Muscle of leg (tissue), 11 donors: ENCODE results near the gene ZNF618. TPM values are rescaled to one million over a fixed set of nuclear protein-coding genes. Genes with fewer than 3 reads are reported as not detected.

Source experiments
- DNase-seq: peaks from one replicate; pipeline ENCODE4 v3.0.0; 2013
- H3K27ac ChIP-seq: one replicate; pipeline ENCODE4 v1.5.1; 2013; ENCODE audit warnings: mild to moderate bottlenecking, low read length, control low read depth
- H3K27me3 ChIP-seq: one replicate; pipeline ENCODE4 v1.6.1; 2013; ENCODE audit warnings: low read length; ENCODE audit not compliant: control insufficient read depth, insufficient read depth
- H3K36me3 ChIP-seq: one replicate; pipeline ENCODE4 v1.6.1; 2013; ENCODE audit warnings: low read length; ENCODE audit not compliant: control insufficient read depth, insufficient read depth
- H3K4me1 ChIP-seq: one replicate; pipeline ENCODE4 v1.6.1; 2013; ENCODE audit warnings: low read length; ENCODE audit not compliant: control insufficient read depth, insufficient read depth
- H3K4me3 ChIP-seq: one replicate; pipeline ENCODE4 v1.5.1; 2013; ENCODE audit warnings: low read length, control low read depth
- H3K9me3 ChIP-seq: replicated peaks from 2 replicates; pipeline ENCODE4 v1.6.1; 2013; ENCODE audit warnings: low read depth, low read length; ENCODE audit not compliant: control insufficient read depth
- WGBS: methylation state at CpG from one replicate; pipeline ENCODE4 v1.1.5; 2013; ENCODE audit warnings: missing lambda C conversion rate; ENCODE audit not compliant: insufficient coverage; 5-methylcytosine and 5-hydroxymethylcytosine counted together
- polyA plus RNA-seq, 8 donors: library from polyadenylated mRNA; unstranded; fragments of 120-200 nt; gene quantifications; one replicate each; pipeline versions ENCODE4 v1.2.1 to v1.2.3, GENCODE V29; 2013; ENCODE audit warnings: inconsistent platforms in 1 of 8, low replicate concordance in 1 of 8; ENCODE audit not compliant: insufficient read length in 8 of 8, insufficient read depth in 1 of 8
- total RNA-seq: library from RNA; stranded (reverse); fragments of 120-200 nt; gene quantifications from one replicate; pipeline ENCODE4 v1.2.4, GENCODE V29; 2013

ZNF618 gene
- total and polyA plus RNA-seq, 9 donors: 6.4 to 21.8 (median 16.1) TPM

- Histone ChIP-seq H3K27ac (no peak overlapping the region), H3K27me3 (peaks cover 17% of the 10 kb centered on the region), H3K36me3 (no peaks in the 10 kb centered on the region), H3K4me3 (no peak overlapping the region), H3K4me1 (peaks cover 18% of the 10 kb centered on the region), H3K9me3 (no peaks in the 10 kb centered on the region)
- DNase-seq: no peak
- WGBS: 51% methylated on average over 4 of the region's 4 CpGs
These were observed 199.5 kb downstream of the ZNF618 start for GRCh38 chr9:114075602-114076001.

GRCh38 chr9:114076237-114077161, 200.4 kb downstream of the ZNF618 start:
- DNase-seq: no peak
- no peak overlapping the region for H3K4me3 ChIP-seq
- 62% methylated on average over 12 of the region's 14 CpGs for WGBS

DNA sequence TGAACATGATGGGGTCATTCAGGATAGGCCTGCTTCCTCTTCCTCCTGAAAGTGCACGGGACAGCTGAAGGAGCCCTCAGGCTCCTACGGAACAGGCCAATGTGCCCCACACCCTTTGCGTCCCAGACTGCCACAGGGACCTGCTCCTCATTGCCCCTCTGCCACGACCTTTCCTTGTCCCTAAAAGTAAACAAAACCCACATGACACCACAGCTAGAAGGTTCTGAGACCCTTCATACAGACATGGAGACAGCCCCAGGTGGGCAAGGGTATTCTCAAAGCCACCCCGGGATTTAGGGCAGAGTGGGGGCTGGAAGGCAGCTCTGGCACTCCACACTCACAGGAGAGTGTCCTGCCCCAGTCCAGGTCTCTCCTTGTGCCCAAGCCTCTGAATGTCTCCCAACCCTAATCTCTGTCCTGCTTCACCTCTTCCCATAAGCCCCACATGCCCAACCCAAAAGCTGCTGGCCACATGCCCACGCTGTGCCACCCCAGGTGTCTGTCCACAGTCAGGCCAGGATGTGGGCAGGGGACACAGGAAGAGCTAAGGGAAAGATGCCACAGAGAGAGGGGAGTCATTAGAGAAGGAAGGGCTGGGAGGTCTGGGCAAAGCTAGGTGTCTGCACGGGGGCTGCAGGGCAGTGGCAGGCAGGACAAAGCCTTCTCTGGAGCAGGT, 201.2 kb downstream of the ZNF618 start:
- H3K27ac ChIP-seq: no peak overlapping the region
- peaks cover 5% of the 10 kb centered on the region for H3K4me1 ChIP-seq
- H3K4me3 ChIP-seq: no peak overlapping the region
- no peak for DNase-seq
- no peaks in the 10 kb centered on the region for H3K36me3 ChIP-seq
- WGBS: 90% methylated on average over 2 of the region's 7 CpGs
- no peaks in the 10 kb centered on the region for H3K9me3 ChIP-seq
- H3K27me3 ChIP-seq: peaks cover 17% of the 10 kb centered on the region

More at GRCh38 chr9:114076237-114077161, 200.4 kb downstream of the ZNF618 start:
- H3K27me3 ChIP-seq: peaks cover 17% of the 10 kb centered on the region
- no peaks in the 10 kb centered on the region for H3K36me3 ChIP-seq
- no peak overlapping the region for H3K27ac ChIP-seq
- H3K4me1 ChIP-seq: peaks cover 13% of the 10 kb centered on the region
- H3K9me3 ChIP-seq: no peaks in the 10 kb centered on the region

GRCh38 chr9:114078021-114078780, 202.1 kb downstream of the ZNF618 start, which contains the start of gene AMBP:
Gene AMBP, minus strand, starts transcription at chr9:114078300. Its CDS starts 91 bp downstream, at chr9:114078209.
- Histone ChIP-seq H3K27ac (no peak within 1 kb of the TSS), H3K36me3 (no peaks in the 10 kb centered on the region), H3K4me1 (peaks cover 2% of the 10 kb centered on the region), H3K27me3 (peaks cover 17% of the 10 kb centered on the region), H3K4me3 (no peak within 1 kb of the TSS), H3K9me3 (no peaks in the 10 kb centered on the region)
- DNase-seq: no peak
- 60% methylated on average over 16 of the region's 16 CpGs for WGBS

- Histone ChIP-seq H3K4me3 (no peak overlapping the region), H3K9me3 (no peaks in the 10 kb centered on the region), H3K27ac (no peak overlapping the region), H3K27me3 (peaks cover 17% of the 10 kb centered on the region), H3K36me3 (no peaks in the 10 kb centered on the region), H3K4me1 (peaks cover 6% of the 10 kb centered on the region)
- DNase-seq: no peak
- WGBS: 83% methylated on average over 5 of the region's 7 CpGs
These were observed 202.7 kb downstream of the ZNF618 start for GRCh38 chr9:114078781-114079156.

DNA sequence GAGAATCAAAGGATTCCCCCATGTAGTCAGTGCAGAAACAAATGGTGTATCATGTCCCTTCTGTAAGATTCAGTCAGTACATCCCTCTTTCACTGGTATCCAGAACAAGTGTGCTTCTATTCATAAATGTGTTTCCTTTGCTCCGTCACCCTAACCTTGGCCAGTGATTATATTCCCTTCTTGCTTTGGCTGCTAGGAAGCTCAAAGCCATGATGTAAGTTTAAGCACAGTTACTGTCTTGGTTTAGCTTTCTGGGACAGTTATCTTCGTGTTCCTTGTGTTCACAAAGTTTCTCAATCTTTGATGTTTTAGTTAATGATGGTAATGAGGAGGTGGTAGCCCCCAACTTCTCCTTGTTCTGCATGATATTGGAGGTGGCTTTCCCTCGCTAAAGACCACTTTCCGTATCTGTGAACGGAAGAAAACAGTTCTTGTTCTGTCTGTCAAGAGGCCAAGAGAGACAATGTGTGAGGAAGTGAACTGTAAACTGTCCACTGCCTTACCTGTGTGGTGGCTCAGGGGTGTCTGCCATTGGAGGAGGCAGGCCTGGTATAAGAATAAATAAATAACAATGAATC, 204.2 kb downstream of the ZNF618 start:
- Histone ChIP-seq H3K4me1 (peaks cover 6% of the 10 kb centered on the region), H3K27me3 (peaks cover 17% of the 10 kb centered on the region), H3K9me3 (no peaks in the 10 kb centered on the region), H3K27ac (no peak overlapping the region), H3K36me3 (no peaks in the 10 kb centered on the region), H3K4me3 (no peak overlapping the region)
- no peak for DNase-seq
- WGBS: 80% methylated on average over 3 of the region's 5 CpGs

GRCh38 chr9:114080773-114081440, 204.8 kb downstream of the ZNF618 start:
- 90% methylated on average over 5 of the region's 7 CpGs for WGBS
- Histone ChIP-seq H3K36me3 (no peaks in the 10 kb centered on the region), H3K27ac (no peak overlapping the region), H3K4me1 (peaks cover 6% of the 10 kb centered on the region), H3K4me3 (no peak overlapping the region), H3K9me3 (no peaks in the 10 kb centered on the region), H3K27me3 (peaks cover 12% of the 10 kb centered on the region)
- DNase-seq: no peak

- Histone ChIP-seq H3K4me3 (no peak overlapping the region), H3K9me3 (no peaks in the 10 kb centered on the region), H3K4me1 (peaks cover 6% of the 10 kb centered on the region), H3K27ac (no peak overlapping the region), H3K27me3 (peaks cover 6% of the 10 kb centered on the region), H3K36me3 (no peaks in the 10 kb centered on the region)
- 79% methylated on average over 6 of the region's 6 CpGs for WGBS
- no peak for DNase-seq
These were observed 205.4 kb downstream of the ZNF618 start for GRCh38 chr9:114081441-114082016.
